ENCODE data around the gene PARD3.

PARD3 gene

DNA sequence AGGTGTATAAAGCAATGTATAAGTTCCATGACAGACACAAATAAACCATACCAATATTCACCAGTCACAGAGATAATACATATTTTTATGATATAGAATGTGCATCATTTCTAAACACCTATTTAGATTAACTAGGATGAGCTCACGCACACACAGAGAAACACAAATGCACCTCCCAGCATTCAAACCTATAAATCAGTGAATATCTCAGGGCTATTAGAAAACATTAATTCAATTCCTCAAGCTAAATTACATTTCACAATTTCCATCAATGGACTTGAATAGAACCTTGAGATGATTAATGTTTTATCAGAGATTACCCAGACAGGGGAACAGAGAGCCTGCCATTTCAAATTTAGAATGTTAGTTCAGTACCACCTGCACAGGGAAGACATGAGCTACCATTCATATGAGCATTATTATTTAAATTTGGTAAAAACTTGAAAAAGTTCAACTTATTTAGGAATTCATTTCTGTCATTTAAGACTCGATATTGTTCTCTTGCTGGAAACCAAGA is 221.7 kb downstream of the PARD3 start:
- Histone ChIP-seq H3K36me3 (ENCODE audit: control insufficient read depth, low read length) (no peaks in the 10 kb centered on the region), H3K27me3 (ENCODE audit: control insufficient read depth, low read length) (no peaks in the 10 kb centered on the region), H3K9me2 (replicated peaks; ENCODE audit: control insufficient read depth, low read length) (no peaks in the 10 kb centered on the region), H3K4me2 (ENCODE audit: low read length) (no peak overlapping the region), H3K79me2 (ENCODE audit: control insufficient read depth, low read length) (no peaks in the 10 kb centered on the region), H3K9me3 (ENCODE audit: control insufficient read depth, insufficient read depth, low read length) (no peaks in the 10 kb centered on the region), H3K27ac (ENCODE audit: low read depth, low read length) (no peak overlapping the region), H3F3A (ENCODE audit: control insufficient read depth, insufficient read depth) (no peaks in the 10 kb centered on the region), H3K4me1 (ENCODE audit: control insufficient read depth, low read length) (no peaks in the 10 kb centered on the region), H3K4me3 (ENCODE audit: low read length) (no peak overlapping the region), H4K20me1 (ENCODE audit: control insufficient read depth, insufficient read depth, low read depth, low read length) (no peaks in the 10 kb centered on the region)
- TF ChIP-seq, protein P1, sequence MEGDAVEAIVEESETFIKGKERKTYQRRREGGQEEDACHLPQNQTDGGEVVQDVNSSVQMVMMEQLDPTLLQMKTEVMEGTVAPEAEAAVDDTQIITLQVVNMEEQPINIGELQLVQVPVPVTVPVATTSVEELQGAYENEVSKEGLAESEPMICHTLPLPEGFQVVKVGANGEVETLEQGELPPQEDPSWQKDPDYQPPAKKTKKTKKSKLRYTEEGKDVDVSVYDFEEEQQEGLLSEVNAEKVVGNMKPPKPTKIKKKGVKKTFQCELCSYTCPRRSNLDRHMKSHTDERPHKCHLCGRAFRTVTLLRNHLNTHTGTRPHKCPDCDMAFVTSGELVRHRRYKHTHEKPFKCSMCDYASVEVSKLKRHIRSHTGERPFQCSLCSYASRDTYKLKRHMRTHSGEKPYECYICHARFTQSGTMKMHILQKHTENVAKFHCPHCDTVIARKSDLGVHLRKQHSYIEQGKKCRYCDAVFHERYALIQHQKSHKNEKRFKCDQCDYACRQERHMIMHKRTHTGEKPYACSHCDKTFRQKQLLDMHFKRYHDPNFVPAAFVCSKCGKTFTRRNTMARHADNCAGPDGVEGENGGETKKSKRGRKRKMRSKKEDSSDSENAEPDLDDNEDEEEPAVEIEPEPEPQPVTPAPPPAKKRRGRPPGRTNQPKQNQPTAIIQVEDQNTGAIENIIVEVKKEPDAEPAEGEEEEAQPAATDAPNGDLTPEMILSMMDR (IDR thresholded peaks at IDR 0.05; ENCODE audit: low read depth, low read length, poor library complexity, severe bottlenecking), result no peak
- TF ChIP-seq EZH2phosphoT487 (IDR thresholded peaks at IDR 0.05; ENCODE audit: borderline replicate concordance, low read length), result no peak

DNA sequence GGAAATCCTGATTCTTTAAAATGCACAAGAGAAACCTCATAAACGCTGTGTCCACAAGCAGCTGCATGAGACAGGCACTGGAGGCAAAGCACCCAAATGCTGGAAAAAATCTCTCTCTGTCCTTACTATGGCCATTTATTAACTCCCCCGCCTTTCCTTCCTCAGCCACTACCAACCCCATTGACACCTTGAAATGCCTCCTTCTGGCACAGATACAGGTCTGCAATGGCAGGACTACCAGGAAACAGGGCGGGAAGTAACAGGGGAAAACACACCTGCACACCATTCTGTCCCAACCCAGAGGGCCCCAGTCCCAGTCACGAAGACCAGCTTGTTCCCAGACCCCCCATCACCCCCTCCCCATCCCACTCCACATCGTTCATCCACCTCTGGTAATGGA is 224.3 kb downstream of the PARD3 start:
- H3K4me1 ChIP-seq (ENCODE audit: control insufficient read depth, low read length), result no peaks in the 10 kb centered on the region
- H3K36me3 ChIP-seq (ENCODE audit: control insufficient read depth, low read length), result no peaks in the 10 kb centered on the region
- H4K20me1 ChIP-seq (ENCODE audit: control insufficient read depth, insufficient read depth, low read depth, low read length), result no peaks in the 10 kb centered on the region
- H3K27me3 ChIP-seq (ENCODE audit: control insufficient read depth, low read length), result no peaks in the 10 kb centered on the region
- TF ChIP-seq, protein P1 (IDR thresholded peaks at IDR 0.05; ENCODE audit: low read depth, low read length, poor library complexity, severe bottlenecking), result no peak
- no peak for TF ChIP-seq EZH2phosphoT487 (IDR thresholded peaks at IDR 0.05; ENCODE audit: borderline replicate concordance, low read length)
- H3K9me3 ChIP-seq (ENCODE audit: control insufficient read depth, insufficient read depth, low read length), result no peaks in the 10 kb centered on the region
- no peaks in the 10 kb centered on the region for H3K79me2 ChIP-seq (ENCODE audit: control insufficient read depth, low read length)
- no peaks in the 10 kb centered on the region for H3F3A ChIP-seq (ENCODE audit: control insufficient read depth, insufficient read depth)
- H3K4me2 ChIP-seq (ENCODE audit: low read length), result no peak overlapping the region
- no peaks in the 10 kb centered on the region for H3K9me2 ChIP-seq (replicated peaks; ENCODE audit: control insufficient read depth, low read length)
- H3K4me3 ChIP-seq (ENCODE audit: low read length), result no peak overlapping the region
- no peak overlapping the region for H3K27ac ChIP-seq (ENCODE audit: low read depth, low read length)

DNA sequence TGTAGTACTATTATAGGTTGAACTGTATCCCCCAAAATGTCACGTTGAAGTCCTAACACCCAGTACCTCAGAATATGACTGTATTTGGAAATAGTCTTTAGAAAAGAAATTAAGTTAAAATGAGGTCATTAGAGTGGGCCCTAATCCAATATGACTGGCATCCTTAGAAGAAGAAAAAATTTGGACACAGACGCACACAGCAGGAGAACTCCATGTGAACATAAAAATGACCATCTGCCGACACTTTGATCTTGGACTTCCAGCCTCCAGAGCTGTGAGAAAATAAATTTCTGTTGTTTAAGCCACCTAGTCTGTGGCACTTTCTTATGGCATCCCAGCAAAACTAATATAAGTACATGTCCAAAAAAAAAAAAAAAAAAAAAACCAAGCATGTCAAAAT is 225.8 kb downstream of the PARD3 start:
- Histone ChIP-seq H3K36me3 (ENCODE audit: control insufficient read depth, low read length) (no peaks in the 10 kb centered on the region), H3F3A (ENCODE audit: control insufficient read depth, insufficient read depth) (no peaks in the 10 kb centered on the region), H3K4me2 (ENCODE audit: low read length) (no peak overlapping the region), H3K4me3 (ENCODE audit: low read length) (no peak overlapping the region), H3K27me3 (ENCODE audit: control insufficient read depth, low read length) (no peaks in the 10 kb centered on the region), H3K9me3 (ENCODE audit: control insufficient read depth, insufficient read depth, low read length) (no peaks in the 10 kb centered on the region), H4K20me1 (ENCODE audit: control insufficient read depth, insufficient read depth, low read depth, low read length) (no peaks in the 10 kb centered on the region), H3K9me2 (replicated peaks; ENCODE audit: control insufficient read depth, low read length) (no peaks in the 10 kb centered on the region), H3K27ac (ENCODE audit: low read depth, low read length) (no peak overlapping the region), H3K79me2 (ENCODE audit: control insufficient read depth, low read length) (no peaks in the 10 kb centered on the region), H3K4me1 (ENCODE audit: control insufficient read depth, low read length) (no peaks in the 10 kb centered on the region)
- no peak for TF ChIP-seq EZH2phosphoT487 (IDR thresholded peaks at IDR 0.05; ENCODE audit: borderline replicate concordance, low read length)
- TF ChIP-seq, protein P1 (IDR thresholded peaks at IDR 0.05; ENCODE audit: low read depth, low read length, poor library complexity, severe bottlenecking), result no peak

DNA sequence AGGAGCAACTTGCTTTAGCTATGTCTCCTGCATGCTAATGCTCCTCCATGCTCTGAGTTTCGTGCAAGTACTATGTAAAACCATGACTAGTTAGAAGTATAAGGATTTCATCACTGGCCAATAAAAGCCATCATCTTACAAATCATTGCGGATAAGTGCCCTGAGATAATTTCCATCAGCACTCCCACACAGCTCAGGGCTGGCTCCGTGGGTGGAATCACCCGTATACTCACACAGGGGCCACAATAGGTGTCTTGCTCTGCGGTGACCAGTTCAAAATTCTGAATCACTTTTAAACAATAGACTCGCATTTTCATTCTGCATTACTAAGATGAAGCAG is 227.4 kb downstream of the PARD3 start:
- no peaks in the 10 kb centered on the region for H3K9me2 ChIP-seq (replicated peaks; ENCODE audit: control insufficient read depth, low read length)
- no peak overlapping the region for H3K4me2 ChIP-seq (ENCODE audit: low read length)
- H4K20me1 ChIP-seq (ENCODE audit: control insufficient read depth, insufficient read depth, low read depth, low read length), result no peaks in the 10 kb centered on the region
- H3K36me3 ChIP-seq (ENCODE audit: control insufficient read depth, low read length), result no peaks in the 10 kb centered on the region
- H3K27me3 ChIP-seq (ENCODE audit: control insufficient read depth, low read length), result no peaks in the 10 kb centered on the region
- H3K9me3 ChIP-seq (ENCODE audit: control insufficient read depth, insufficient read depth, low read length), result no peaks in the 10 kb centered on the region
- no peak overlapping the region for H3K27ac ChIP-seq (ENCODE audit: low read depth, low read length)
- no peaks in the 10 kb centered on the region for H3K79me2 ChIP-seq (ENCODE audit: control insufficient read depth, low read length)
- no peak for TF ChIP-seq EZH2phosphoT487 (IDR thresholded peaks at IDR 0.05; ENCODE audit: borderline replicate concordance, low read length)
- TF ChIP-seq, protein P1 (IDR thresholded peaks at IDR 0.05; ENCODE audit: low read depth, low read length, poor library complexity, severe bottlenecking), result no peak
- no peaks in the 10 kb centered on the region for H3F3A ChIP-seq (ENCODE audit: control insufficient read depth, insufficient read depth)
- no peaks in the 10 kb centered on the region for H3K4me1 ChIP-seq (ENCODE audit: control insufficient read depth, low read length)
- no peak overlapping the region for H3K4me3 ChIP-seq (ENCODE audit: low read length)
